ENCODE results near the gene OGFOD1. TPM values are rescaled to one million over a fixed set of nuclear protein-coding genes. Genes with fewer than 3 reads are reported as not detected.
A peak's percentile ranks its signal among the peaks of the same experiment; 100 is the strongest.

The OGFOD1 gene
- total and polyA plus RNA-seq, 2 of the 13 experiments (the other 11 are each of a cell fraction or from before 2014, with no cell fraction given) = 35.2 to 81.3 TPM

DNA sequence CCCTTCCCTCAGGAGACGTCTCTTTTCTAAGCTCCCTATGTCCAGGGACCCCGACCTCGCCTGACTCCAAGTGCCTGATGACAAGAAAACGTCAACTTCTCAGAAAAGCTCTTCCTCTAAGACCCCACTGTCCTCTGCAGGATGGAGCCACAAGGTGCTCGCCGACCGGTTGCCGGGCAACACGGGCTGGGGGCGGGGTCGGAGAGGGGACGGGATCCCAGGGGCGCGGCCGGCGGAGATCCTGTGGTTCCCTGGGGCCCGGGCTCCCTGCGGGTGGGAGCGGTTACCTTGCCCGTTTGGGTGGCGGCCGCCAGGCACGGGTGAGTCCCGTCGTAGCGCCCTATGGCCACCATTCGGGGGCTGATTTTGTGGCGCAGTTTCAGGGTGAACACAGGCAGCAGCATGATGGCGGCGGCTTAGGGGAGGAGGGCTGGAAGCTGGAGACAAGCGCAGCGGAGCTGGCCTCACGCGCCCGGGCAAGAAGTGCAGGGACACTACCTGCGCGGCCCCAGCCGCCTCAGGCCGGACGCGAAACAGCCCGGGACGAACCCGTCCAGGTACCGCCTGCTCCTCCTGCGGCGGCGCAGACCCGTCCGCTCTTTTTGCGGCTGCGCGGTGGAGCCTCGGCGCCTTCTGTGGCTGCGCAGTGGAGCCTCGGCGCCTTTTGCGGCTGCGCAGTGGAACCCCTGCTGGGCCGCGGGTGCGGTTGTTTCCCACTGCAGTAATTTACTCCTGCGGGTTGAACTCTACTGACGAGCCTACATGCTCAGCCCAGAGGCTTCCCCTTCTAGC is 68.3 kb downstream of the OGFOD1 start, which contains the start of gene BBS2 (continued):
- TF ChIP-seq, protein P1, sequence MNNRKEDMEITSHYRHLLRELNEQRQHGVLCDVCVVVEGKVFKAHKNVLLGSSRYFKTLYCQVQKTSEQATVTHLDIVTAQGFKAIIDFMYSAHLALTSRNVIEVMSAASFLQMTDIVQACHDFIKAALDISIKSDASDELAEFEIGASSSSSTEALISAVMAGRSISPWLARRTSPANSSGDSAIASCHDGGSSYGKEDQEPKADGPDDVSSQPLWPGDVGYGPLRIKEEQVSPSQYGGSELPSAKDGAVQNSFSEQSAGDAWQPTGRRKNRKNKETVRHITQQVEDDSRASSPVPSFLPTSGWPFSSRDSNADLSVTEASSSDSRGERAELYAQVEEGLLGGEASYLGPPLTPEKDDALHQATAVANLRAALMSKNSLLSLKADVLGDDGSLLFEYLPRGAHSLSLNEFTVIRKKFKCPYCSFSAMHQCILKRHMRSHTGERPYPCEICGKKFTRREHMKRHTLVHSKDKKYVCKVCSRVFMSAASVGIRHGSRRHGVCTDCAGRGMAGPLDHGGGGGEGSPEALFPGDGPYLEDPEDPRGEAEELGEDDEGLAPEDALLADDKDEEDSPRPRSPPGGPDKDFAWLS (CRISPR knock-in tag; IDR thresholded peaks at IDR 0.05; ENCODE audit: borderline replicate concordance) = no peak
- TF ChIP-seq ZNF121 (CRISPR knock-in tag; IDR thresholded peaks at IDR 0.05) = no peak
- peak; percentile 65 for TF ChIP-seq SP2 (CRISPR knock-in tag; IDR thresholded peaks at IDR 0.05)
- TF ChIP-seq ISL2 (CRISPR knock-in tag; IDR thresholded peaks at IDR 0.05) = peak; percentile 74
- TF ChIP-seq, protein P2, sequence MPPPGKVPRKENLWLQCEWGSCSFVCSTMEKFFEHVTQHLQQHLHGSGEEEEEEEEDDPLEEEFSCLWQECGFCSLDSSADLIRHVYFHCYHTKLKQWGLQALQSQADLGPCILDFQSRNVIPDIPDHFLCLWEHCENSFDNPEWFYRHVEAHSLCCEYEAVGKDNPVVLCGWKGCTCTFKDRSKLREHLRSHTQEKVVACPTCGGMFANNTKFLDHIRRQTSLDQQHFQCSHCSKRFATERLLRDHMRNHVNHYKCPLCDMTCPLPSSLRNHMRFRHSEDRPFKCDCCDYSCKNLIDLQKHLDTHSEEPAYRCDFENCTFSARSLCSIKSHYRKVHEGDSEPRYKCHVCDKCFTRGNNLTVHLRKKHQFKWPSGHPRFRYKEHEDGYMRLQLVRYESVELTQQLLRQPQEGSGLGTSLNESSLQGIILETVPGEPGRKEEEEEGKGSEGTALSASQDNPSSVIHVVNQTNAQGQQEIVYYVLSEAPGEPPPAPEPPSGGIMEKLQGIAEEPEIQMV (CRISPR knock-in tag; IDR thresholded peaks at IDR 0.05; ENCODE audit: low read depth) = peak; percentile 34; the same call in 1 of the 2 replicates
- TF ChIP-seq, protein P3, sequence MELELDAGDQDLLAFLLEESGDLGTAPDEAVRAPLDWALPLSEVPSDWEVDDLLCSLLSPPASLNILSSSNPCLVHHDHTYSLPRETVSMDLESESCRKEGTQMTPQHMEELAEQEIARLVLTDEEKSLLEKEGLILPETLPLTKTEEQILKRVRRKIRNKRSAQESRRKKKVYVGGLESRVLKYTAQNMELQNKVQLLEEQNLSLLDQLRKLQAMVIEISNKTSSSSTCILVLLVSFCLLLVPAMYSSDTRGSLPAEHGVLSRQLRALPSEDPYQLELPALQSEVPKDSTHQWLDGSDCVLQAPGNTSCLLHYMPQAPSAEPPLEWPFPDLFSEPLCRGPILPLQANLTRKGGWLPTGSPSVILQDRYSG (CRISPR knock-in tag; IDR thresholded peaks at IDR 0.05) = peak; percentile 29; the same call in 1 of the 2 replicates
- no peak for TF ChIP-seq NR2F6 (IDR thresholded peaks at IDR 0.05)
- TF ChIP-seq NR2F6 (CRISPR knock-in tag; IDR thresholded peaks at IDR 0.05) = no peak; the same call in 1 of the 2 replicates
- no peak for TF ChIP-seq SMAD9 (CRISPR knock-in tag; IDR thresholded peaks at IDR 0.05)
- TF ChIP-seq ZNF333 (CRISPR knock-in tag; IDR thresholded peaks at IDR 0.05; ENCODE audit: borderline replicate concordance) = 0 out of 2 replicates have a peak, but pooled peaks have one; percentile 29
- TF ChIP-seq, protein P4, sequence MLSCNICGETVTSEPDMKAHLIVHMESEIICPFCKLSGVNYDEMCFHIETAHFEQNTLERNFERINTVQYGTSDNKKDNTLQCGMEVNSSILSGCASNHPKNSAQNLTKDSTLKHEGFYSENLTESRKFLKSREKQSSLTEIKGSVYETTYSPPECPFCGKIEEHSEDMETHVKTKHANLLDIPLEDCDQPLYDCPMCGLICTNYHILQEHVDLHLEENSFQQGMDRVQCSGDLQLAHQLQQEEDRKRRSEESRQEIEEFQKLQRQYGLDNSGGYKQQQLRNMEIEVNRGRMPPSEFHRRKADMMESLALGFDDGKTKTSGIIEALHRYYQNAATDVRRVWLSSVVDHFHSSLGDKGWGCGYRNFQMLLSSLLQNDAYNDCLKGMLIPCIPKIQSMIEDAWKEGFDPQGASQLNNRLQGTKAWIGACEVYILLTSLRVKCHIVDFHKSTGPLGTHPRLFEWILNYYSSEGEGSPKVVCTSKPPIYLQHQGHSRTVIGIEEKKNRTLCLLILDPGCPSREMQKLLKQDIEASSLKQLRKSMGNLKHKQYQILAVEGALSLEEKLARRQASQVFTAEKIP (CRISPR knock-in tag; IDR thresholded peaks at IDR 0.05; ENCODE audit: borderline replicate concordance) = no peak
- peak; percentile 76; the same call in 1 of the 2 replicates for TF ChIP-seq FOXK1 (CRISPR knock-in tag; IDR thresholded peaks at IDR 0.05; ENCODE audit: borderline replicate concordance, low read depth)
- no peak for TF ChIP-seq SSRP1 (CRISPR knock-in tag; IDR thresholded peaks at IDR 0.05)
- peak; percentile 82 for TF ChIP-seq RBM39 (IDR thresholded peaks at IDR 0.05; ENCODE audit: low read depth, low read length, poor library complexity, severe bottlenecking)
- TF ChIP-seq RFXAP (CRISPR knock-in tag; IDR thresholded peaks at IDR 0.05; ENCODE audit: borderline replicate concordance) = no peak; the same call in 1 of the 2 replicates
- TF ChIP-seq ZNF563 (CRISPR knock-in tag; IDR thresholded peaks at IDR 0.05) = peak; percentile 53; the same call in 1 of the 2 replicates
- TF ChIP-seq, protein P5, sequence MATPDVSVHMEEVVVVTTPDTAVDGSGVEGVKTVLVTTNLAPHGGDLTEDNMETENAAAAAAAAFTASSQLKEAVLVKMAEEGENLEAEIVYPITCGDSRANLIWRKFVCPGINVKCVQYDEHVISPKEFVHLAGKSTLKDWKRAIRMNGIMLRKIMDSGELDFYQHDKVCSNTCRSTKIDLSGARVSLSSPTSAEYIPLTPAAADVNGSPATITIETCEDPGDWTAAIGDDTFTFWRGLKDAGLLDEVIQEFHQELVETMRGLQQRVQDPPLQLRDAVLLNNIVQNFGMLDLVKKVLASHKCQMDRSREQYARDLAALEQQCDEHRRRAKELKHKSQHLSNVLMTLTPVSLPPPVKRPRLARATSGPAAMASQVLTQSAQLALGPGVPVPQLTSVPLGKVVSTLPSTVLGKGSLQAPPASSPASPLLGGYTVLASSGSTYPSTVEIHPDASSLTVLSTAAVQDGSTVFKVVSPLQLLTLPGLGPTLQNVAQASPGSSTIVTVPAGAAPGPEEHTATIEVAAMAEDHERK (CRISPR knock-in tag; IDR thresholded peaks at IDR 0.05; ENCODE audit: low read depth) = no peak
- no peak; the same call in 1 of the 2 replicates for TF ChIP-seq XBP1 (CRISPR knock-in tag; IDR thresholded peaks at IDR 0.05)
- no peak for TF ChIP-seq ZNF383 (CRISPR knock-in tag; IDR thresholded peaks at IDR 0.05; ENCODE audit: borderline replicate concordance)
- TF ChIP-seq ZKSCAN1 (IDR thresholded peaks at IDR 0.05; ENCODE audit: low read length) = no peak

All from HepG2 (cell line).